Measurements from ENCODE around the gene NLRP6.
A peak's percentile ranks its signal among the peaks of the same experiment; 100 is the strongest.
"Not testable (repeated sequence)": the region's sequence is repeated elsewhere in the genome, so short reads cannot be mapped to it uniquely, and the experiment has no call there.

Gene NLRP6

DNA sequence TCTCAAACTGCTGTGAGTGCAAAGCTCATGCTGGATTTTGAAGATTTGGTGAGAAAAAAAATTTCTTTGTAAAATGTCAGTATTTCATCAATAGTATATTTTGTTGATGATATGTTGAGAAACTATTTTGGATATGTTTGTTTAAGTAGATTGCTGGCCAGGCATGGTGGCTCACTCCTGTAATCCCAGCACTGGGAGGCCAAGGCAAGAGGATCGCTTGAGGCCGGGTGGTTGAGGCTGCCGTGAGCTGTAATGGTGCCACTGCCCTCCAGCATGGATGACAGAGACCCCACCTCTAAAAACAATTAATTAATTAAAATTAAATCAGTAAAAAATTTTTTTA lies 49.3 kb downstream of the NLRP6 start:
- H3K4me1 ChIP-seq (ENCODE audit: insufficient read depth, low read length), result peaks cover 6% of the 10 kb centered on the region
- H3K36me3 ChIP-seq (ENCODE audit: insufficient read depth, low read length), result no peaks in the 10 kb centered on the region
- H3K27me3 ChIP-seq (ENCODE audit: insufficient read depth, low read length), result no peaks in the 10 kb centered on the region
- no peak overlapping the region for H2AFZ ChIP-seq (ENCODE audit: low read depth, low read length)
- peaks cover 4% of the 10 kb centered on the region for H3K9me3 ChIP-seq (ENCODE audit: low read length)
- no peak overlapping the region for H3K4me3 ChIP-seq (ENCODE audit: low read length)

DNA sequence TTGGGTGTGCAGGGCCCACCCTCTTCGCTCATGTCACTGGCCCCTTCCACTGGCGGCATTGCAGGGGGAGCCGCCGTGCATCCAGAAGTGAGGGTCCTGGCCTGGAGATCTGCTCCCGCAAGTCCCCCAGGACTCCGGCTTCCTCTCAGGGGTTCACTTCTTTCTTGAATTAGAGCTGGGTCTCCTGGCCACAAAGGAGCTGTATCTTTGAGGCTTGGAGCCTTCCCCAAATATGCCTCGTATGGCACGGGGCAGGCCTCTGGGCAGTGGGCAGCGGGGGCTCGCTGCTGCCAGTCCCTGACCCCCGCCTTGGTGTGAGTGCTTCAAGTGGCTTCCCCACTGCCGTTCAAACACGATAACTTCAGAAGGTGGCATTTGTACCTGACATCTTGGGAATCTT lies 49.8 kb downstream of the NLRP6 start:
- Histone ChIP-seq H3K4me1 (ENCODE audit: insufficient read depth, low read length) (peaks cover 6% of the 10 kb centered on the region), H3K9me3 (ENCODE audit: low read length) (peaks cover 6% of the 10 kb centered on the region), H3K4me3 (ENCODE audit: low read length) (no peak overlapping the region), H3K36me3 (ENCODE audit: insufficient read depth, low read length) (no peaks in the 10 kb centered on the region), H3K27me3 (ENCODE audit: insufficient read depth, low read length) (no peaks in the 10 kb centered on the region), H2AFZ (ENCODE audit: low read depth, low read length) (no peak overlapping the region)

GRCh38 chr11:328516-329100 lies 50.4 kb downstream of the NLRP6 start:
- H2AFZ ChIP-seq (ENCODE audit: low read depth, low read length); H3K9me3 ChIP-seq (ENCODE audit: low read length); H3K36me3 ChIP-seq (ENCODE audit: insufficient read depth, low read length): not testable (repeated sequence)

GRCh38 chr11:329886-330253 lies 51.7 kb downstream of the NLRP6 start:
- Histone ChIP-seq H3K36me3 (ENCODE audit: insufficient read depth, low read length) (no peaks in the 10 kb centered on the region), H3K4me3 (ENCODE audit: low read length) (no peak overlapping the region), H3K27me3 (ENCODE audit: insufficient read depth, low read length) (no peaks in the 10 kb centered on the region), H3K4me1 (ENCODE audit: insufficient read depth, low read length) (peaks cover 16% of the 10 kb centered on the region), H2AFZ (ENCODE audit: low read depth, low read length) (no peak overlapping the region), H3K9me3 (ENCODE audit: low read length) (peaks cover 9% of the 10 kb centered on the region)

More at GRCh38 chr11:328516-329100, 50.4 kb downstream of the NLRP6 start:
- H3K27me3 ChIP-seq (ENCODE audit: insufficient read depth, low read length); H3K4me3 ChIP-seq (ENCODE audit: low read length); H3K4me1 ChIP-seq (ENCODE audit: insufficient read depth, low read length): not testable (repeated sequence)

- Histone ChIP-seq H3K36me3 (ENCODE audit: insufficient read depth, low read length) (no peaks in the 10 kb centered on the region), H3K4me1 (ENCODE audit: insufficient read depth, low read length) (peaks cover 20% of the 10 kb centered on the region), H3K27me3 (ENCODE audit: insufficient read depth, low read length) (no peaks in the 10 kb centered on the region), H2AFZ (ENCODE audit: low read depth, low read length) (no peak overlapping the region), H3K9me3 (ENCODE audit: low read length) (peaks cover 9% of the 10 kb centered on the region), H3K4me3 (ENCODE audit: low read length) (no peak overlapping the region)
Measured at GRCh38 chr11:330307-330693, 52.1 kb downstream of the NLRP6 start.

GRCh38 chr11:330694-331357 lies 52.6 kb downstream of the NLRP6 start:
- Histone ChIP-seq H3K4me3 (ENCODE audit: low read length) (no peak overlapping the region), H3K36me3 (ENCODE audit: insufficient read depth, low read length) (no peaks in the 10 kb centered on the region), H3K27me3 (ENCODE audit: insufficient read depth, low read length) (no peaks in the 10 kb centered on the region), H3K9me3 (ENCODE audit: low read length) (peaks cover 9% of the 10 kb centered on the region), H2AFZ (ENCODE audit: low read depth, low read length) (no peak overlapping the region), H3K4me1 (ENCODE audit: insufficient read depth, low read length) (peaks cover 25% of the 10 kb centered on the region)

DNA sequence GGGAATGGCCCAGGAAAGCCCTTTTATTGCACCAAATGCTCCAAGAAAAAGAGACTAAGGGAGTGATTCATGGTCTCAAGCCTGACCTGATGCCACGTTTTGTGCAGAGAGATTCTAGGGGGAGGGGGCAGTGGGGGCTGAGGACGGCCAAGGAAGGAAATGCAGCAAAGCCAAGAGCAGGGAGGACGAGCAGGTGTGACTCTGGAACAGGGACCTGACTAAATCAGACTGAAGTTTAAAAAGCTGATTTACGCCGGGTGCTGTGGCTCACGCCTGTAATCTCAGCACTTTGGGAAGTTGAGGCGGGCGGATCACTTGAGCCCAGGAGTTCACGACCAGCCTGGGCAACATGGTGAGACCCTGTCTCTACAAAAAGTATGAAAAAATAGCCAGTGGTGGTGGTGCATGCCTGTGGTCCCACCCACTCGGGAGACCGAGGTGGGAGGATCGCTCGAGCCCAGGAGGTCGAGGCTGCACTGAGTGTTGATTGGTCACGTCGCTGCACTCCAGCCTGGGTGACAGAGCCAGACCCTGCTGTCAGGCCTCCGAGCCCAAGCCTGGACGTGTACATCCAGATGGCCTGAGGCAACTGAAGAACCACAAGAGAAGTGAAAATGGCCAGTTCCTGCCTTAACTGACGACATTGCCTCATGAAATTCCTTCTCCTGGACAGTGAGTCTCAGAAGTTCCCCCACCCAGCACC lies 53.3 kb downstream of the NLRP6 start:
- Histone ChIP-seq H2AFZ (ENCODE audit: low read depth, low read length) (no peak overlapping the region), H3K4me1 (ENCODE audit: insufficient read depth, low read length) (peaks cover 31% of the 10 kb centered on the region), H3K36me3 (ENCODE audit: insufficient read depth, low read length) (no peaks in the 10 kb centered on the region), H3K9me3 (ENCODE audit: low read length) (peaks cover 9% of the 10 kb centered on the region), H3K4me3 (ENCODE audit: low read length) (no peak overlapping the region), H3K27me3 (ENCODE audit: insufficient read depth, low read length) (no peaks in the 10 kb centered on the region)

- Histone ChIP-seq H3K27me3 (ENCODE audit: insufficient read depth, low read length) (no peaks in the 10 kb centered on the region), H3K36me3 (ENCODE audit: insufficient read depth, low read length) (no peaks in the 10 kb centered on the region), H3K4me3 (ENCODE audit: low read length) (no peak overlapping the region), H3K9me3 (ENCODE audit: low read length) (peaks cover 9% of the 10 kb centered on the region), H2AFZ (ENCODE audit: low read depth, low read length) (no peak overlapping the region), H3K4me1 (ENCODE audit: insufficient read depth, low read length) (peaks cover 34% of the 10 kb centered on the region)
Measured at GRCh38 chr11:332651-333480, 54.7 kb downstream of the NLRP6 start.

DNA sequence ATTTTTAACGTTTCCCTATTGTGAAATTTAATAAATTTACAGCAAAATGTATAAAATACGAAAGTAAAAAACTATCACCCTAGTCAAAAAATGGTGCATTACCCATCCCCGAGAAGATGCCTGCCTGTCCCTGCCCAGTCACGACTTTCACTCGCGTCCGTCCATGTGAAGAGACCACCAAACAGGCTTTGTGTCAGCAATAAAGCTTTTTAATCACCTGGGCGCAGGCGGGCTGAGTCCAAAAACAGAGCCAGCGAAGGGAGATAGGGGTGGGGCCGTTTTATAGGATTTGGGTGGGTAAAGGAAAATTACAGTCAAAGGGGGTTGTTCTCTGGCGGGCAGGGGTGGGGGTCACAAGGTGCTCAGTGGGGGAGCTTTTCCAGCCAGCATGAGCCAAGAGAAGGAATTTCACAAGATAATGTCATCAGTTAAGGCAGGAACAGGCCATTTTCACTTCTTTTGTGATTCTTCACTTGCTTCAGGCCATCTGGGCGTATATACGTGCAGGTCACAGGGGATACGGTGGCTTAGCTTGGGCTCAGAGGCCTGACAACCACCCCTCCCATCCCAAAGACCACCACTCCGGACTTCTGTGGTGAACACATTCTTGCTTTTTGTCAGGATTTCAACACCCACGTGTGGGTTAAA lies 55.5 kb downstream of the NLRP6 start:
- H3K27me3 ChIP-seq (ENCODE audit: insufficient read depth, low read length); H3K9me3 ChIP-seq (ENCODE audit: low read length); H3K36me3 ChIP-seq (ENCODE audit: insufficient read depth, low read length): not testable (repeated sequence)
- Histone ChIP-seq H2AFZ (ENCODE audit: low read depth, low read length) (peak overlapping the region; percentile 50), H3K4me3 (ENCODE audit: low read length) (peak overlapping the region; percentile 16), H3K4me1 (ENCODE audit: insufficient read depth, low read length) (peaks cover 34% of the 10 kb centered on the region)

GRCh38 chr11:334264-334994 lies 56.2 kb downstream of the NLRP6 start:
- Histone ChIP-seq H3K4me1 (ENCODE audit: insufficient read depth, low read length) (peaks cover 34% of the 10 kb centered on the region), H3K36me3 (ENCODE audit: insufficient read depth, low read length) (no peaks in the 10 kb centered on the region), H3K27me3 (ENCODE audit: insufficient read depth, low read length) (no peaks in the 10 kb centered on the region), H3K9me3 (ENCODE audit: low read length) (peaks cover 9% of the 10 kb centered on the region), H2AFZ (ENCODE audit: low read depth, low read length) (peak overlapping the region; percentile 50), H3K4me3 (ENCODE audit: low read length) (peak overlapping the region; percentile 26)

Measured in neuron (in vitro differentiated cells).